Heart right ventricle (tissue), 16 donors: ENCODE measurements around the gene LRRC75A. TPM values are rescaled to one million over a fixed set of nuclear protein-coding genes. Genes with fewer than 3 reads are reported as not detected.
A peak's percentile ranks its signal among the peaks of the same experiment; 100 is the strongest.

Source experiments
- ATAC-seq, 8 donors: fragments of 200-7000 bp; cut with Tn5 transposase; one replicate each; pipeline ENCODE4 v1.9.1; 2020; ENCODE audit warnings: mild to moderate bottlenecking in 8 of 8, moderate library complexity in 8 of 8, moderate number of reproducible peaks in 1 of 8
- DNase-seq, 2 donors: peaks; one replicate each; pipeline ENCODE4 v3.0.0-alpha.2; 2020
- H3K27ac ChIP-seq, 10 donors: fragments of 200-600 bp; sonication (generic) in 2 of 10; one replicate each; pipeline versions ENCODE4 v1.5.0 to v1.8.0; 2020 to 2022; ENCODE audit warnings: mild to moderate bottlenecking in 3 of 10
- H3K27me3 ChIP-seq, 7 donors: fragments of 200-600 bp; one replicate each; pipeline ENCODE4 v1.8.0; 2021 to 2022; ENCODE audit warnings: mild to moderate bottlenecking in 2 of 7
- H3K36me3 ChIP-seq, 9 donors: fragments of 200-600 bp; sonication (generic) in 1 of 9; one replicate each; pipeline versions ENCODE4 v1.5.0 to v1.8.0; 2020 to 2022; ENCODE audit warnings: mild to moderate bottlenecking in 2 of 9
- H3K4me1 ChIP-seq, 9 donors: fragments of 200-600 bp; sonication (generic) in 1 of 9; one replicate each; pipeline versions ENCODE4 v1.5.0 to v1.8.0; 2020 to 2022; ENCODE audit warnings: mild to moderate bottlenecking in 4 of 9
- H3K4me3 ChIP-seq, 10 donors: fragments of 200-600 bp; sonication (generic) in 2 of 10; one replicate each; pipeline versions ENCODE4 v1.5.0 to v1.8.0; 2020 to 2022; ENCODE audit warnings: mild to moderate bottlenecking in 7 of 10, moderate library complexity in 2 of 10
- H3K9me3 ChIP-seq, 11 donors: fragments of 200-600 bp in 10 of 11; sonication (generic) in 2 of 11; one replicate each; pipeline versions ENCODE4 v1.5.0 to v1.8.0; 2013 to 2022; ENCODE audit warnings: mild to moderate bottlenecking in 2 of 11, control low read depth in 1 of 11, moderate library complexity in 1 of 11
- CTCF ChIP-seq, 9 donors: fragments of 200-600 bp; sonication (generic) in 2 of 9; IDR thresholded peaks; one replicate each; pipeline versions ENCODE4 v1.5.0 to v1.8.0; 2021 to 2022; ENCODE audit warnings: antibody characterized with exemption in 9 of 9, mild to moderate bottlenecking in 5 of 9, moderate library complexity in 1 of 9
- whole genome bisulfite sequencing, 2 donors: extraction: QIAGEN DNeasy Blood & Tissue Kit; methylation state at CpG; one replicate each; pipeline ENCODE4 v1.1.7; 2013; ENCODE audit warnings: inconsistent platforms in 1 of 2; 5-methylcytosine and 5-hydroxymethylcytosine counted together
- intact Hi-C, 10 donors: fragments of 100-400 bp; cut with DNase I; formaldehyde crosslinking; loops; one replicate each; pipeline versions ENCODE4 v1.11.1 to v1.14.2; 2022
- polyA plus RNA-seq, 2 donors: library from polyadenylated mRNA; stranded (reverse); fragments of 200-250 nt; gene quantifications; one replicate each; pipeline ENCODE4 v1.2.3, GENCODE V29; 2013
- total RNA-seq, 10 donors: library from RNA; stranded (reverse); fragmentation: NEBNext Ultra II Directional in 3 of 10; extraction: Animal tissue kit (Norgen Biotek cat#: 25700) in 3 of 10; gene quantifications; one replicate each; pipeline versions ENCODE4 v1.2.1 to v1.2.4, GENCODE V29; 2021 to 2023
- donor health status: Arrhythmogenic right ventricular cardiomyopathy.
- donor health status: ischemic (EF 13 %, LVEDD 7.1; RV severe dilation, severe dysfunction).
- donor health status: healthy with polysubstance abuse.
- donor health status: DM: no; HTN: yes; CAD: no.
- donor health status: DM: no; HTN: no; CAD: no.
- donor health status: ischemic (EF 25% LVEDD 6.9; RV normal size, moderate dysfunction).
- donor health status: ischemic (EF 25% LVEDD 5.7; RV mildly dilated, moderate dysfunction).
- donor health status: healthy.
- donor health status: DM: yes; HTN: yes; CAD: no.
- donor health status: Ischemic cardiomyopathy.
- donor health status: ischemic (EF 35%, LVEDD 5.7; RV mildly dilated, moderate dysfunction).
- donor health status: nonischemic (EF 11% LVEDD 7.7; RV severe dilation, severe dysfunction).
- donor health status: DM: yes; HTN: yes; CAD: no.
- donor health status: PGD.
- donor health status: ischemic (EF 29% LVEDD 5.4; RV normal size, mild dysfunction).
- donor health status: nonischemic (EF 23%, LVEDD 6.1; RV moderate dilation, normal function).

Gene LRRC75A
- total and polyA plus RNA-seq, 12 donors: 0.34 to 1.3 (median 0.58) TPM

GRCh38 chr17:16479264-16479663 is 12.7 kb downstream of the LRRC75A start:
- H3K27ac ChIP-seq: no peak overlapping the region
- WGBS, 2 donors: 94 to 98% methylated on average over 2 of the region's 2 CpGs

GRCh38 chr17:16478649-16479048 is 13.3 kb downstream of the LRRC75A start:
- intact Hi-C loops: no loop called here
- no peak for TF ChIP-seq CTCF (IDR thresholded peaks at IDR 0.05)
- Histone ChIP-seq H3K9me3 (no peaks in the 10 kb centered on the region), H3K27me3 (no peaks in the 10 kb centered on the region), H3K4me3 (no peak overlapping the region), H3K36me3 (no peaks in the 10 kb centered on the region), H3K27ac (no peak overlapping the region), H3K4me1 (peaks cover 0 to 12% (median 0%) of the 10 kb centered on the region in 9 donors)
- no peak for ATAC-seq
- WGBS, 2 donors: 90 to 93% methylated on average over 6 of the region's 6 CpGs
- DNase-seq: no peak

More at GRCh38 chr17:16479264-16479663, 12.7 kb downstream of the LRRC75A start:
- no peaks in the 10 kb centered on the region for H3K9me3 ChIP-seq
- no peak for TF ChIP-seq CTCF (IDR thresholded peaks at IDR 0.05)
- peaks cover 0 to 12% (median 0%) of the 10 kb centered on the region in 9 donors for H3K4me1 ChIP-seq
- no peaks in the 10 kb centered on the region for H3K27me3 ChIP-seq
- ATAC-seq (no peak), DNase-seq (no peak)
- no peaks in the 10 kb centered on the region for H3K36me3 ChIP-seq
- intact Hi-C loops: no loop called here
- no peak overlapping the region for H3K4me3 ChIP-seq

- ATAC-seq (peak in 4 of 8 donors; percentile 11 to 25 (median 16)), DNase-seq (no peak)
- H3K27me3 ChIP-seq: no peaks in the 10 kb centered on the region
- H3K4me3 ChIP-seq: no peak overlapping the region
- TF ChIP-seq CTCF (IDR thresholded peaks at IDR 0.05): no peak
- H3K27ac ChIP-seq: peak overlapping the region in 5 of 10 donors; percentile 7 to 74 (median 52)
- WGBS, 2 donors: 80 to 92% methylated on average over 8 of the region's 8 CpGs
- H3K36me3 ChIP-seq: no peaks in the 10 kb centered on the region
- intact Hi-C loops: no loop called here
- H3K4me1 ChIP-seq: peaks cover 0 to 12% (median 0%) of the 10 kb centered on the region in 9 donors
- H3K9me3 ChIP-seq: no peaks in the 10 kb centered on the region
Measured at GRCh38 chr17:16477666-16478065, 14.3 kb downstream of the LRRC75A start.

GRCh38 chr17:16477255-16477654 is 14.7 kb downstream of the LRRC75A start:
- peaks cover 0 to 12% (median 0%) of the 10 kb centered on the region in 9 donors for H3K4me1 ChIP-seq
- 52 to 59% methylated on average over 5 of the region's 5 CpGs for WGBS, 2 donors
- no peak overlapping the region for H3K4me3 ChIP-seq
- intact Hi-C loops: no loop called here
- no peaks in the 10 kb centered on the region for H3K27me3 ChIP-seq
- H3K9me3 ChIP-seq: no peaks in the 10 kb centered on the region
- no peak for TF ChIP-seq CTCF (IDR thresholded peaks at IDR 0.05)
- H3K27ac ChIP-seq: peak overlapping the region in 5 of 10 donors; percentile 7 to 74 (median 52)
- no peaks in the 10 kb centered on the region for H3K36me3 ChIP-seq
- peak; percentile 67 to 91 (median 82) for ATAC-seq
- DNase-seq: peak in 1 of 2 donors; percentile 41
